AG10803 (cell line): Measurements from ENCODE around the gene PCNX4.

ENCODE experiments used
- DNase-seq: peaks from one replicate; pipeline ENCODE4 v3.0.0; 2010; ENCODE audit warnings: low read depth
- H3K4me3 ChIP-seq: 2 replicates; pipeline ENCODE4 v1.5.1; 2011; ENCODE audit warnings: mild to moderate bottlenecking, low read length, control low read depth
- CTCF ChIP-seq: conservative IDR thresholded peaks from 2 replicates; pipeline ENCODE4 v1.5.1; 2011; ENCODE audit warnings: mild to moderate bottlenecking, low read length, control low read depth, inconsistent platforms

Gene PCNX4

GRCh38 chr14:60169722-60170121 is 78.0 kb downstream of the PCNX4 start:
- H3K4me3 ChIP-seq: no peak overlapping the region
- DNase-seq: no peak
- TF ChIP-seq CTCF: no peak

DNA sequence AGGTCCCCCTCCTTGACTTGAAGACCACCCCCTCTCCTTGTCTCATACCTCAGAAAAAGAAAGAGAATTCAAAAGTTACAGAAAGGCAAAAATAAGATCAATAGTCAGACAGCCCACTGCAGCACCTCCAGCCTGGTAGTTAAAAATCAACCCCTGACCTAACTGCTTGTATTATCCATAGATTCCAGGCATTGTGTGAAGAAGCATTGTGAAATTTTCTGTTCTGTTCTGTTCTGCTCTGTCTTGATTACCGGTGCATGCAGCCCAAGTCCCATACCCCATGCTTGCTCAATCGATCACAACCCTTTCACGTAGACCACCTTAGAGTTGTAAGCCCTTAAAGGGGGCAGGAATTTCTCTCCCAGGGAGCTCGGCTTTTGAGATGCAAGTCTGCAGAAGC is 79.2 kb downstream of the PCNX4 start:
- TF ChIP-seq CTCF: no peak
- no peak overlapping the region for H3K4me3 ChIP-seq
- no peak for DNase-seq

- H3K4me3 ChIP-seq: no peak overlapping the region
- TF ChIP-seq CTCF: no peak
- no peak for DNase-seq
Measured at GRCh38 chr14:60171690-60172089, 80.0 kb downstream of the PCNX4 start.

DNA sequence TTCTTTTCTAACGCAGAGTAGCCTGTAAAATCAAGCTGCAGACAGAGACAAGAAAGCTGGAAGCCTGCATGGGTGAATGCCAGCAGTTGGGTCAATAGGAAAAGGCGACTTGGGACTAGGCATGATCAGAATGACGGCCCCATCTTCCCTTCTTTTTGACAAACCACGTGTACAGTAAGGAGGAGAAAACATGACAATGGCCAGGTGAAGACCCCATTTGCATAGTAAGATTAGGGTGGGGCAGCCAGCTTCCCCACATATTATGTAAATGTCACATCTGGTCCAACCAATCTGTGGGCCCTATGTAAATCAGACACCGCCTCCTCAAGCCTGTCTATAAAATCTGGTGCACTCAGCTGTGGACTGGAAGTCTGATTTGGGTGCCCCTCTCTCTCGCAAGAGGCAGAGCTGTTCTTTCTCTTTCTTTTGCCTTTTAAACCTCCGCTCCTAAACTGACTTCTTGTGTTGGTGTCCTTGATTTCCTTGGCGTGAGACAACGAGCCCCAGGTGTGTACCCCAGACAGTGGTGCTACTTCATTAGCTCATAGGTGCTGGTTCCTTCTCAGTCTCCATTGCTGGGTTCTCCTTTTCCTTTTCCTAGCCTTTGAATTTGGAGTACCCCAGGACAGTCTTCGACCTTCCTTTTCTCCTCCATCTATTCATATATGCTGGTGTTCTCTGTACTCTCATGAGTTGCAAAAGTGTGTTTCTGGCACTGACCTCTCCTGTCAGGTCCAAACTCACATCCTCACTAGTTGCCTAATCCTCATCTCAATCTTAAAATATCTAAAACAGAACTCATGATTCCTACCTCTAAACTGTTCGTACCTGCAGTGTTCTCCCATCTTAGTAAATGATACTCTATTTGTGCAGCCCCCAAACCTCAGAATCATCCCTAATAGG is 82.9 kb downstream of the PCNX4 start:
- no peak for TF ChIP-seq CTCF
- no peak for DNase-seq
- H3K4me3 ChIP-seq: no peak overlapping the region

- no peak for DNase-seq
- TF ChIP-seq CTCF: no peak
- no peak overlapping the region for H3K4me3 ChIP-seq
Measured at GRCh38 chr14:60175255-60175902, 83.7 kb downstream of the PCNX4 start.

DNA sequence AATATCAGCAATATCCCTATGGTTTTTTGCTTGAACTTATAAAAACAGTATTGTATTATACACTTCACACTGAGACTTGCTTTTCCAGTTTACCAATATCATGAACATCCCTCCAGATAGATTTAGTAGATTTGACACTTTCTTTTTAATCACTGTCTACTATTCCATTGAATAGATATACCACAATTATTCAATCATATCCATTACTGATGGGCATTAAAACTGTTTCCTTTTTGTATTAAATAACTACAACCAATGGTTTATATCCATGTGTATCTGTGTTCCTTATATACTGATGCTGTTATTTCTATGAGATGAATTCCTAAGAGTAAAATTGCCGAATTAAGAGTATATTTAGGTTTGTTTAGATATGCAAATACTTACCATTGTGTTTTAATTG is 86.4 kb downstream of the PCNX4 start:
- no peak for DNase-seq
- no peak overlapping the region for H3K4me3 ChIP-seq
- TF ChIP-seq CTCF: no peak

GRCh38 chr14:60178820-60179219 is 87.1 kb downstream of the PCNX4 start:
- no peak for TF ChIP-seq CTCF
- H3K4me3 ChIP-seq: no peak overlapping the region

More at GRCh38 chr14:60178820-60179219, 87.1 kb downstream of the PCNX4 start:
- no peak for DNase-seq
